Posterior cingulate gyrus (tissue), 11 donors: ENCODE results near the gene DNMT1.

Source experiments
- DNase-seq, 10 donors: peaks; one replicate each; pipeline versions ENCODE4 v3.0.0 to v3.0.0-alpha.2; 2020 to 2021; ENCODE audit warnings: mixed read lengths in 3 of 10
- intact Hi-C: fragments of 100-400 bp; cut with DNase I; formaldehyde crosslinking; loops from one replicate; pipeline ENCODE4 v1.15.1; 2023

The DNMT1 gene

DNA sequence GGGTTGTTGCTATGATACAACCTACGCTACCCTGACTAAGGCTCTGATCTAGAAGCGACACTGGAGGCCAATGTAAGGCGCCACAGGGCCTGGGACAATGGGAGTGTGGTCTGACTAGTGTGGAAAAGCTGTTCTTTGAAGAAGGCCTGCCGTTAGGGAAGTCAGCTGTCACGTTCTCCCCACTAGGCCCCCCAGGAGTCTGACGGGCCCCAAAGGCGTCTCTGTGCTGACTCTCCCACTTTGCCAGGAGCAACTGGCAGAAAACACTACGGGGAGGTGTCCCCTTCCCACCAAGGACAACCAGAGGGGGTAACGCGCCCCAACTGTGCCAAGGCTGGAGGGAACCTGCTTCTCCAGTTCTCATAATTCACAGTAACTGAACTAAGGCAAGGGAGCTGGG, 49.7 kb downstream of the DNMT1 start:
- DNase-seq, result peak in 2 of 10 donors; percentile 20 to 52
- intact Hi-C loops, result no loop called here

GRCh38 chr19:10144361-10144760, 50.4 kb downstream of the DNMT1 start:
- peak in 2 of 10 donors; percentile 8 to 30 for DNase-seq
- intact Hi-C loops, result no loop called here

GRCh38 chr19:10143681-10144080, 51.1 kb downstream of the DNMT1 start:
- intact Hi-C loops, result no loop called here
- DNase-seq, result peak in 2 of 10 donors; percentile 3 to 5

- intact Hi-C loops, result no loop called here
- no peak for DNase-seq
Measured at GRCh38 chr19:10142701-10143375, 51.9 kb downstream of the DNMT1 start.

DNA sequence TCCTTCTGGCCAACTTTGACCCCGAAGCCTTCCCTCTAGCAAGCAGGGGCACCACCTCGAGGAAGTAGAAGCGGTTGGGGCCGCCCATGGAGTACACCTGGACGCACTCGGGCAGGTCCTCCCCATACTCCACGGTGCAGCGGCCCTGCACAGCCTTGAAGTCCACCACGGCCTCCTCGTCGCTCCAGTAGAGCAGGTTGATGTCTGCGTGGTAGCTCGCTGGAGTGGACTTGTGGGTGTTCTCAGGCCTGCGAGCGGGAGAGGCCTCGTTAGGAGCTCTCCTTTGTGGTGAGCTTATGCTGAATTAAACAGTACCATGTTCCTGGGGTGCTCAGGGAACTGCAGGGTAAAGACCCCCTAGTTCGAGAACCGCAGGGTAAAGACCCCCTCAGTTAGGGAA, 52.8 kb downstream of the DNMT1 start:
- intact Hi-C loops, result no loop called here
- no peak for DNase-seq

GRCh38 chr19:10141479-10141878, 53.3 kb downstream of the DNMT1 start:
- DNase-seq, result no peak
- intact Hi-C loops, result no loop called here

GRCh38 chr19:10139952-10140351, 54.8 kb downstream of the DNMT1 start:
- DNase-seq, result no peak
- intact Hi-C loops, result no loop called here

GRCh38 chr19:10138879-10139795, 55.6 kb downstream of the DNMT1 start:
- intact Hi-C loops, result no loop called here
- no peak for DNase-seq

DNA sequence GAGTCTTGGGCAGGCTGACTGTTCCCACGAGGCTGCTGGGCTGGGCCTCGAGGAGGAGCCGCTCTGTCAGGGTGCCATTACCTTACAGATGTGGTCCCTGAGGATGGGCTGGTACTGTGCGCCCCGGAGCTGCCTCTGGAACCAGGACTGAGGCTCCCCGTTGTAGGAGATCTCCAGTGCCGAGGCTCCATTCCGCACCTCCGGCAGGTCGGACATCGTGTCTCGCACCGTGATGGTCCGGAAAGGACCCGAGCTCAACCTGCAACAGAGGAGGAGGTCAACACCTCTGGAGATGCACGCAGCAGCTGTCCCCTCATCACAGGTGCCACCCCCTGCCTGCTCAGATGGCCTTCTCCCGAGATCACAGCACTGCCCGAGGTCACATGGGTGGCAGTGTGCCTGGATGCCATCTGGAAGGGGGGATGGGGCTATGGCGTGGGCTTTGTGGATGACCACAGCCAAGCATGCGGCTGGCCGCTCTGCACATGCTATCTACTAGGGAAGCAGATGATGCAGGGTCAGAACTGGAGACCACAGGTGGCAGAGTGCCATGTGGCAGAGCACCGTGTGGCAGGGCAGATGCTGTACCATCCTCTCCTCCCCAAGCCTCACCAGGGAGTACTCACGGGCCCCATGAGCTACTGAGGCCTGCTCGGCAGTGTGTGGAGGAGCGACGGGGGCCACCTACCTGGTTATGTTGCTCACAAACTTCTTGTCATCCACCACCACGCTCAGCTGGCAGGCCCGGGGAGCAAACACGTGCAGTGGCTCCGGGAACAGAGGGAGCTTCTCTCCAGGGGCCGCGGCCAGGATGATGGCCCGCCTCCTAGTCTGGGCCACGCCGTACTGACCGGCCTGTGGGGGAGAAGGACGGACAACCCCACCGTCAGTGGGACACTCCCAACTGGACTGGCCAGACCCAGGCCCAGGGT, 56.7 kb downstream of the DNMT1 start:
- DNase-seq, result peak in 9 of 10 donors; percentile 41 to 95 (median 55)
- intact Hi-C loops, result no loop called here

DNA sequence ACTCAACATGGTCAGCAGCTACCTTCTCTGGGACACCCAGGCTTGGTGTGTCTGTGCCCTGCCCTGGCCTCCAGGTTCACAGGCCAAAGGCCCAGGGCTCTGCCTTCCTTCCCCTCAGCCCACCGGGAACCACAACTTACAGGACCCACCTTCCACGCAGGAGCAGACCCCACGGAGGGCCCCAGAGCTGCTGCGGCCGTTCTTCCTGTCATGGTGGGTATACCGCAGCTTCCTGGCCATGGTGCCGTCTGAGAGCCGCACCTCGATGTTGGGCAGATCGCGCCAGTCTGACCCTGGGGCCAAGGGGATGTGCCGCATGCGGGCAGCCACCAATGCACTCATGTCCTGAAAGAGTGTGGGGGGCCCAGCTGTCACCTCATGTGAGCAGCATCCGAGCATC, 57.8 kb downstream of the DNMT1 start:
- intact Hi-C loops, result no loop called here

DNA sequence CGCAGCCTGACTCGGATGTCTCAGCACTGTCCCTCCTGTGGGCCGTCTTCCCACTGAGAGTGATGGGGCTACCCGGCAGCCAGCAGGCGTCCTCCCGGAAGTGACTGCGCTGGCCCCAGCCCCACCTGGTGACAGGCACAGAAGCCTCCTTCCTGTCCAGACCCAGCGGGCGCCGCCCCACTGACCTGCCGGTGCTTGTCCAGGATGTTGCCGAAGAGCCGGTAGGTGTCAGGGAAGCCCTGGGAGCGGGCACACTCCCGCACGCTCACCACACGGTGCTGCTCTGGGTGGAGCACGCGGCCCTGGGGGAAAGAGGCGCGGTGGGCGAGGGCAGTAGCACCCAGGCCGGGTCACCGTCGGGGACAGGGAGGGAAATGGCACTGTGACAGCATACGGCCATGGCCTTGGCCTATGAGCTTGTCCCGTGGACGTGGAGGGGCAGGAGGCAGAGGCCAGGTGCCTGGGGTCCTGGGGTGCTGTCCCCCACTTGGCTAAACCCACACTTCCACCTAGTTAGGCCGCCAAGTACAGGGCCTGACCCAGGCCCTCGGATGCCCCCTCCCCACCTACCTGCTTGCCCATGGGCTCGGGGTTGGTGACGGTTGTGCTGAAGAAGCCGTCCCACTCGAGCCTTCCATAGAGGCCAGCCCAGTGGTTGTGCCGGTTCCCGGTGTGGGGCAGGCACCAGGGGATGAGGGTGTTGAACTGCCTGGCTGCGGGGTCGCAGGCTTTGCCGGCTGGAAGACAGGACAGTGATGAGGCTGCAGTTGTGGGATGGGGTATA, 59.0 kb downstream of the DNMT1 start:
- intact Hi-C loops, result no loop called here
- no peak for DNase-seq

More for the DNA sequence above, 57.8 kb downstream of the DNMT1 start:
- DNase-seq, result no peak

DNA sequence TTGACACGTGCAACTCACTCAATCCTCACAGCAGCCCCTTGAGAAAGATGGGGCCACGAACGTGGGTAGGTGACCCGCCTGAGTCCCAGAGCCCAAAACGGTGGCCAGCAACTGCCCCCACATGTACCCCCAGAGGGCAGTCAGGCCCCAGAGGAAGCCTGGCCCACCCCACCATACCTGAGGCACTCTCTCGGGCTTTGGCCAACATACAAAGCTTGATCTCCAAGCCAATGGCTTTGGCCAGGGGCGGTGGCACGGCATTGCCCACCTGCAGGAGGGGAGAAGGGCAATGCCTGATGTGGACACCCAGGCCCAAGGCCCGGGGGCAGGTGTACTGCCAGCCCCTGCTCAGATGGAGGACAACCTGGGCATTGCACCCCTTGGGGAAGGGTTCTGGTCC, 60.7 kb downstream of the DNMT1 start:
- intact Hi-C loops, result no loop called here
- DNase-seq, result no peak

GRCh38 chr19:10133596-10133995, 61.2 kb downstream of the DNMT1 start:
- no peak for DNase-seq
- intact Hi-C loops, result no loop called here

GRCh38 chr19:10132905-10133304, 61.8 kb downstream of the DNMT1 start:
- DNase-seq, result peak in 1 of 10 donors; percentile 52
- intact Hi-C loops, result no loop called here

DNA sequence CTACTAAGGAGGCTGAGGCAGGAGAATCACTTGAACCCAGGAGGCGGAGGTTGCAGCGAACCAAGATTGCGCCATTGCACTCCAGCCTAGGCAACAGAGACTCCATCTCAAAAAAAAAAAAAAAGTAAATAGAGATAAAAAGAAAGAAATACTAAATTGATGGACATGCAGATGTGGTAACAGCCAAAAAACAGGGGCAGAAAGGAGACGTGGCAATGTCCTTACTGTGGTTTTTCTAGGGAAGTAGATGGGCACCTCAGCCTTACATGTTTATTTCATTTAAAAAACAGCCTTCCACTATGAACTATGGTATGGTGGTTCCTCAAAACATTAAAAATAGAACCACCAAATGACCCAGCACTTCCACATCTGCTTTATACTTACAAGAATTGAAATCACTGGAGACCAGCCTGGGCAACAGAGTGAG, 68.5 kb downstream of the DNMT1 start:
- no peak for DNase-seq
- intact Hi-C loops, result no loop called here

GRCh38 chr19:10124429-10124828, 70.3 kb downstream of the DNMT1 start:
- intact Hi-C loops, result no loop called here
- DNase-seq, result no peak

DNA sequence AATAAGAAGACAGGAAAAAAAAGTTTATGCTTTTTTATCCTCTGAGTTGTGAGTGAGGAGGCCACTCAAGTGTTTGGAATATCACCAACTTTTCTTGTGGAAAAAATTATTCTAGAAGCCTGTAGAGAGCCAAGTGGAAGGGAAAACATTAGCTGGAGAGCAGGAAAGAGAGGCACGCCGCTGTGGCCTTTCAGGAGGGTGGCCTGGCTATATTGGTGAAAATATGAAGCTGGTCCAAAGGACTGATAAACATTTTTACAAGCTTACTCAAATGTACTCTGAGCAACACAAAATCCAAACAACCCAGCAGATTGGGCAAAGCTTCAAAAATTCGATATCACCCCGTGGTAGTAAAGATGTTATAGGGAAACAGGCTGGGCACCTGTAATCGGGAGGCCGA, 72.7 kb downstream of the DNMT1 start:
- intact Hi-C loops, result no loop called here
- DNase-seq, result no peak

DNA sequence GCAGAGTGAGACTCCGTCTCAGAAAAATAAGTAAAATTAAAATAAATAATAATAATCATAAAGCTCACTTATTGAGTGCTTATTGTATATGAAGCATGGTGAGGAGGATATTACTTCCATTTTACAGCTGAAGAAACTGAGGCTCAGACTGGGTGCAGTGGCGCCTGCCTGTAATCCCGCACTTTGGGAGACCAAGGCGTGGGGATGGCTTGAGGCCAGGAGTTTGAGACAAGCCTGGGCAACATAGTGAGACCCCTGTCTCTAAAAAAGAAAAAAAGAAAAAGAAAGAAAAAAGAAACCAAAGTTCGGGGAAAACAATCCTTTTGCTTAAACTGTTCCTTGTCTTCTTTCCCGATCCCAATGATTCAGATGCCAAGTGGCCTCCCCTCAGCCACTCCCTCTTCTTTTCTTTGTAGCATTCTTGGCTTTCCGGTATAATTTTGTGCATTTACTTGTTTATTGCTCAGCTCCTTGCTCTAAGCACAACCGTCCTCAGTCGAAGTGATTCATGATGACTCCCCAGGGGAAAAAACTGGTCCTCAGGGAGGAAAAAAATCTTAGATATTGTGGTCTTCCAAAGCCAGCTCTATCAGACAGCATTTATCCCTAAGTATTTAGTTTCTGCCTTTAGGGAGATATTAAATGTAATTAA, 74.1 kb downstream of the DNMT1 start:
- no peak for DNase-seq
- intact Hi-C loops, result no loop called here

- DNase-seq, result peak in 1 of 10 donors; percentile 52
- intact Hi-C loops, result loop anchor here (5.0 kb wide), 1 partner anchor 133 kb away; the partner anchor contains the start of gene MRPL4
Measured at GRCh38 chr19:10118960-10119359, 75.8 kb downstream of the DNMT1 start.
